Measurements from ENCODE around the gene NKPD1.
A peak's percentile ranks its signal among the peaks of the same experiment; 100 is the strongest.

The NKPD1 gene

DNA sequence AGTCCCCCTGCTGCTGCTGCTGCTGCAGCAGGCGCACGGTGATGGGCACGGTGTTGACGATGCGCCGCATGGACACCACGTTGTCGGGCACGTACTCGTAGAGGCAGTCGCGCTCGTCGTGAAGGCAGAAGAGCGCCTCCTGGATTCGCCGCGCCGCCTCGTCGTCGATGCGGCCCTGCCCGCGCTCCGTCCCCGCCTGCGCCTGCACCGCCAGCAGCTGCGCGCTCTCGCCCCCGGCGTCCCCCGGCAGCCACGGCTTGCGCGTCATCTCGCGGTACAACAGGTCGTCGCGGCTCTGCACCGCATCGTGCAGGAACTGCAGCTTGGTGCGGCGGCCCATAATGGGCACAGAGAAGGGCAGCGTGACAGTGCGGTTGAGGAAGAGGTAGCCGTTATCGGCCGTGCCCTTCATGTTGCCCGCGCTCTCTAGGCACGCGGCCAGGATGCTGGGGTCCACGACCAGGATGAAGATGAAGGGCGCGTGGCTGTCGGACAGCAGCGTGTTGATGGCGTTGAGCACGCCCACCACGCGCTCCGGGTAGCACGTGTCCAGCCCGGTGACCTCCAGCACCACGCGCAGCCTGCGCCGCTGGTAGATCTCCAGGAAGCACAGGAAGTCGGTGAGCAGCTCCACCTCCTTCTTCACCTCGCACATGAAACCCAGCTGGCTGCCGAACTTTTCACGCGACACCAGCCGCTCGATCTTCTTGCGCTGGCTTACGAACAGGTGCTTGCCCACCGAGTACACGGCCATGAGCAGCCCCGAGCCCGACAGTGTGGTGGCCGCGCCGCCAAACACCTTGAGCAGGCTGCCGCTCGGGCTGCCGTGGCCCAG, 8.1 kb downstream of the NKPD1 start:
- H3K27ac ChIP-seq, result no peak overlapping the region
- CTCF ChIA-PET, result interaction anchor here (0.6 to 0.7 kb wide), 2 partner anchors 35 to 326 kb away, joined by 3 to 5 read pairs; no protein-coding TSS in a partner anchor
- POLR2A ChIA-PET (ENCODE audit: low non-redundant PET), result no interaction called here
- no peak for DNase-seq (ENCODE audit: low spot score)
- TF ChIP-seq, protein P1, sequence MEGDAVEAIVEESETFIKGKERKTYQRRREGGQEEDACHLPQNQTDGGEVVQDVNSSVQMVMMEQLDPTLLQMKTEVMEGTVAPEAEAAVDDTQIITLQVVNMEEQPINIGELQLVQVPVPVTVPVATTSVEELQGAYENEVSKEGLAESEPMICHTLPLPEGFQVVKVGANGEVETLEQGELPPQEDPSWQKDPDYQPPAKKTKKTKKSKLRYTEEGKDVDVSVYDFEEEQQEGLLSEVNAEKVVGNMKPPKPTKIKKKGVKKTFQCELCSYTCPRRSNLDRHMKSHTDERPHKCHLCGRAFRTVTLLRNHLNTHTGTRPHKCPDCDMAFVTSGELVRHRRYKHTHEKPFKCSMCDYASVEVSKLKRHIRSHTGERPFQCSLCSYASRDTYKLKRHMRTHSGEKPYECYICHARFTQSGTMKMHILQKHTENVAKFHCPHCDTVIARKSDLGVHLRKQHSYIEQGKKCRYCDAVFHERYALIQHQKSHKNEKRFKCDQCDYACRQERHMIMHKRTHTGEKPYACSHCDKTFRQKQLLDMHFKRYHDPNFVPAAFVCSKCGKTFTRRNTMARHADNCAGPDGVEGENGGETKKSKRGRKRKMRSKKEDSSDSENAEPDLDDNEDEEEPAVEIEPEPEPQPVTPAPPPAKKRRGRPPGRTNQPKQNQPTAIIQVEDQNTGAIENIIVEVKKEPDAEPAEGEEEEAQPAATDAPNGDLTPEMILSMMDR (conservative IDR thresholded peaks at IDR 0.05; ENCODE audit: low read depth), result no peak

DNA sequence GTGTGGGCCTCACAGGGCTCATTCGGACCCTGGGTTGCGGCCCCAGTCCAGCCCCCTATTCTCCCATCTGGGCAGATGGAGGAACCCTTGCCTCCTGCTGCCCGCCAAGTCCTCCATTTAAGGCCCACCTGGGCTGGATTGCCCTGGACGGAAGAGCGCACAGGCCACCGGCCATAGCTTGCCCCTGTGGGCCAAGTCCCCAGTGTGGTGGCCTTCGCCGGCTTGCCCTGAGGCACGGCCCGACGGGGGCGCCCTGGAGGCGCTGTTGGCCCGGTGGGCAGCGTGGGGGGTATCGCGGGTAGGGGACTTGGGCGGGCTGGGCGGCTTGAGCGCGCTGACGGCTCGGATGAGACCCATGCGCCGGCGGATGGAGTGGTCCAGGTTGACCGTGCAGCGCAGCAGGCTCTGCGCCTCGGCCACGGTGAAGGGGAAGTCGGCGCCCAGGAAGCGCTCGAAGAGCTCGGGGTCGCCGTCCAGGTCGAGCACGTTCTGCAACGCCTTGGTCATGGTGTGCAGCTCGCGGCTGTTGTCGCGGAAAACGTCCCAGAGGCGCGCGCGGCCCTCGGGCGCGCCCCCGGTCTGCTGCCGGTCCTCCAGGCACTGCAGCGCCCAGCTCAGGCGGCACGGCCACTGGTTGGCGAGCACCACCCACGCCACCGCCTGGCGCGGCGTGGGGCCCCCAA, 8.8 kb downstream of the NKPD1 start:
- TF ChIP-seq, protein P1 (conservative IDR thresholded peaks at IDR 0.05; ENCODE audit: low read depth), result no peak
- CTCF ChIA-PET, result interaction anchor here (0.7 kb wide), 1 partner anchor 8 kb away, joined by 6 read pairs; no protein-coding TSS in a partner anchor
- POLR2A ChIA-PET (ENCODE audit: low non-redundant PET), result no interaction called here
- no peak for DNase-seq (ENCODE audit: low spot score)
- peak overlapping the region; percentile 62 for H3K27ac ChIP-seq

DNA sequence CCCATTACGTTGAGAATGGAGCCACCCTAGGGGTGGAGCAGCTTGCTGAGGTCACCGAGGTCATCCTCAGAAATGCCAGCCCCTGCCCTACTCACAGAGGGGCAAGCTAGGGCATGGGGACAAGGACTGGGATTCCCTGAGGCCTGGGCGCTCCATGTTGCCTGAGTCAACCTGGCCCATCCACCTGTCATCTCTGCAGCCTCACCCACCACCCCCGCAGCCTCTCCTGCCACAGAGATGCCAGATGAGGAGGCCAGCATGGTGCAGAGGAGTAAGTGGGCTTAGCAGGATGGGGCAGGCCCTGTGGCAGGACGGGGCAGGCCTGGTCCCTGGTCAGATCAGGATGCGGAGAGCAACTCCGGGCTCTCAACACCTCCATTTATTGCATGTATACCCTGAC, 9.5 kb downstream of the NKPD1 start:
- H3K27ac ChIP-seq, result peak overlapping the region; percentile 62
- TF ChIP-seq, protein P1 (conservative IDR thresholded peaks at IDR 0.05; ENCODE audit: low read depth), result no peak
- DNase-seq (ENCODE audit: low spot score), result no peak
- ChIA-PET POLR2A (ENCODE audit: low non-redundant PET) (no interaction called here), CTCF (no interaction called here)

DNA sequence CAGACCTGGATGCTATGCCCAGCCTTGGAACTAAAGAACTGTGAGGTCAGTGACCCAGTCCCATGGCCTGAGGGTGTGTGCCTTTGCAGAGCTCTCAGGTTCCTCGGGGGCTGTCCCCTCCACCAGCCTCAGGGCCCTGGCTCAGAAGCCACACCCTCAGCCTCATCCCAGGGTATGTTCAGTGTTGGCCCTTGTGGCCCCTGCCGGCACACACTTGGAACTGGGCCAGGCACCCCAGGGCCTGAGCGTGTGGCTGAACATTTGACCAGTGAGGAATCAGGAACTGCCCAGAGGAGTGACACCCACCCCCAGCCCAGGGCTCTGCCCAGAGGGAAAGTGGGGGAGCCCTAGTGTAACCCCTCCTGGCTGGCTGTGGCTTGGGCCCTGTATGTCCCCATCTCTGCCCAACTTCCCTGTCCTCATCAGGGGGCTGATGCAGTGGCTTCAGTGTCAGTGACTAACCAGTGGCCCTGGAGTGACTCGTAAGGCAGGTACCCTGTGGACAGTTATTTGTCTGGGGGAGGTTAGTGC, 10.0 kb downstream of the NKPD1 start:
- no peak for DNase-seq (ENCODE audit: low spot score)
- TF ChIP-seq, protein P1 (conservative IDR thresholded peaks at IDR 0.05; ENCODE audit: low read depth), result no peak
- POLR2A ChIA-PET (ENCODE audit: low non-redundant PET), result no interaction called here
- peak overlapping the region; percentile 62 for H3K27ac ChIP-seq
- CTCF ChIA-PET, result no interaction called here

DNA sequence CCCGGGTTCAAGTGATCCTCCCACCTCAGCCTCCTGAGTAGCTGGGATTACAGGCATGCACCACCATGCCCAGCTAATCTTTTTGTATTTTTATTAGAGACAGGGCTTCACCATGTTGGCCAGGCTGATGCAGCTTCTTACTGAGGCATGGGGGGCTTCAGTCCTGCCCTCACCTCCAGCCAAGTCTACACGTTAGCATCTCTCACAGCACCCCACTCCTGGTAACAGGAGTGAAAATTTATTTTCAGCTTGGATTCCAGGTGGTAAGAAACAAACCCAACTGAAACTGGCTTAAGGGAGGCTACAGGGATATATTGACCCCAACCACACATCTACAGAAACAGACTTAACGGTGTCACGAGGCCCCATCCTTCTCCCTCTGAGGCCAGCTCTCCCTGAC, 10.6 kb downstream of the NKPD1 start:
- H3K27ac ChIP-seq, result peak overlapping the region; percentile 62
- no peak for DNase-seq (ENCODE audit: low spot score)
- TF ChIP-seq, protein P1 (conservative IDR thresholded peaks at IDR 0.05; ENCODE audit: low read depth), result no peak
- POLR2A ChIA-PET (ENCODE audit: low non-redundant PET), result no interaction called here
- CTCF ChIA-PET, result interaction anchor here (0.5 to 0.6 kb wide), 2 partner anchors 42 to 1084 kb away, joined by 3 read pairs; no protein-coding TSS in a partner anchor

DNA sequence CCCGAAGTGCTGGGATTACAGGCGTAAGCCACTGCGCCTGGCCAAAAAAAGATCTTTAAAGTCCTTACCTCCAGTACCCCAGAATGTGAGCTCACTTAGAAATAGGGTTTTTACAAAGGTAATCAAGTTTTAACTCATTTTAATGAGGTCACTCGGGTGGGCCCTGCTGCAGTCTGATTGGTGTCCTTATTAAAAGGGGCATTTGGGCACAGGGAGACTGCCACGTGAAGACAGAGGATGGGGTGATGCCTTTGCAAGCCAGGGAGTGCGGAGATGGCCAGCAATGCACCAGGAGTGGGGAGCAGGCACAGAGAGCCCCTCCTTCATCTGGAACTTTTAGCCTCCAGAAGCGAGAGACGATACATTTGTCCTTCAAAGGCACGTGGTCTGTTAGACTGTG, 11.7 kb downstream of the NKPD1 start:
- no peak for DNase-seq (ENCODE audit: low spot score)
- peak overlapping the region; percentile 62 for H3K27ac ChIP-seq
- CTCF ChIA-PET, result interaction anchor here (1.2 kb wide), 1 partner anchor 99 kb away, joined by 3 read pairs; no protein-coding TSS in a partner anchor
- POLR2A ChIA-PET (ENCODE audit: low non-redundant PET), result no interaction called here
- TF ChIP-seq, protein P1 (conservative IDR thresholded peaks at IDR 0.05; ENCODE audit: low read depth), result no peak
